Measurements from ENCODE around the gene KLK14. TPM values are rescaled to one million over a fixed set of nuclear protein-coding genes. Genes with fewer than 3 reads are reported as not detected.

KLK14 gene
- polyA plus RNA-seq, 1 donor (not counting 4 experiments of a cell fraction or from before 2014, with no cell fraction given), result 0.05 TPM

DNA sequence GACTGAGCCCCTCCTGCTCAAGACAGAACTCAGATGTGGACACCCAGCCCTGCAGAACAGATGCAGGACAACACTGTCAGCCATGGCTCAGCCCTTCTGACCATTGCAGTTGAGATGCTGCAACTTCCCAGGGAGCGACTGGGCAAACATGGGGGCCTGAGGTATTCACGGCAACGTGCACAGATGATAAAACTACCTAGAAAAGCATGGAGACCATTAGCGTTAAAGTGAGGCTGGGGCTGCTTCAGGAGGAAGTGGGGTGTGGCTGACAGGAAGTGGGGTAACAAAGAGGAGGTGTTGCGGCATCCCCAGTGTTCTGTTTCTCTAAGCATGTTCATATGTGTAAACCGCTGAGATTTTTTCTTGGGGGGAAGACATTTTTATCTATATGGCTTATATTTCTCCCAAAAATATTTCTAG lies 40.7 kb upstream of the KLK14 start:
- H3K9ac ChIP-seq (ENCODE audit: control insufficient read depth, extremely low read depth, insufficient read depth, low read length), result no peak overlapping the region
- no peaks in the 10 kb centered on the region for H3K27me3 ChIP-seq (ENCODE audit: control insufficient read depth, extremely low read depth, insufficient read depth, low read length)
- H3K36me3 ChIP-seq (ENCODE audit: control insufficient read depth in 2 of 2, extremely low read depth in 1 of 2, insufficient read depth in 2 of 2, low read length in 2 of 2), result no peaks in the 10 kb centered on the region
- no peak overlapping the region for H2AFZ ChIP-seq (ENCODE audit: control insufficient read depth, low read length)
- no peaks in the 10 kb centered on the region for H3K4me1 ChIP-seq (ENCODE audit: control insufficient read depth, extremely low read depth, insufficient read depth, low read length)
- dilution Hi-C loops (cut with MboI; ENCODE audit: extremely low pct_ligation_motif_present, low sequenced_read_pairs), result no loop called here
- H3K9me1 ChIP-seq (ENCODE audit: control insufficient read depth, extremely low read depth, insufficient read depth, low read length), result no peaks in the 10 kb centered on the region
- no peak overlapping the region for H3K4me2 ChIP-seq (ENCODE audit: control insufficient read depth, extremely low read depth, insufficient read depth, low read depth, low read length)
- no peak overlapping the region for H3K27ac ChIP-seq (ENCODE audit: control insufficient read depth, insufficient read depth, low read length)
- no peak for TF ChIP-seq EZH2 (IDR thresholded peaks at IDR 0.05; ENCODE audit: low read length)
- TF ChIP-seq, protein P1, sequence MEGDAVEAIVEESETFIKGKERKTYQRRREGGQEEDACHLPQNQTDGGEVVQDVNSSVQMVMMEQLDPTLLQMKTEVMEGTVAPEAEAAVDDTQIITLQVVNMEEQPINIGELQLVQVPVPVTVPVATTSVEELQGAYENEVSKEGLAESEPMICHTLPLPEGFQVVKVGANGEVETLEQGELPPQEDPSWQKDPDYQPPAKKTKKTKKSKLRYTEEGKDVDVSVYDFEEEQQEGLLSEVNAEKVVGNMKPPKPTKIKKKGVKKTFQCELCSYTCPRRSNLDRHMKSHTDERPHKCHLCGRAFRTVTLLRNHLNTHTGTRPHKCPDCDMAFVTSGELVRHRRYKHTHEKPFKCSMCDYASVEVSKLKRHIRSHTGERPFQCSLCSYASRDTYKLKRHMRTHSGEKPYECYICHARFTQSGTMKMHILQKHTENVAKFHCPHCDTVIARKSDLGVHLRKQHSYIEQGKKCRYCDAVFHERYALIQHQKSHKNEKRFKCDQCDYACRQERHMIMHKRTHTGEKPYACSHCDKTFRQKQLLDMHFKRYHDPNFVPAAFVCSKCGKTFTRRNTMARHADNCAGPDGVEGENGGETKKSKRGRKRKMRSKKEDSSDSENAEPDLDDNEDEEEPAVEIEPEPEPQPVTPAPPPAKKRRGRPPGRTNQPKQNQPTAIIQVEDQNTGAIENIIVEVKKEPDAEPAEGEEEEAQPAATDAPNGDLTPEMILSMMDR (optimal IDR thresholded peaks at IDR 0.05 in 1 of 3, IDR thresholded peaks at IDR 0.05 in 1 of 3, conservative IDR thresholded peaks at IDR 0.05 in 1 of 3; ENCODE audit: extremely low read depth in 1 of 3, insufficient read depth in 2 of 3, low read length in 3 of 3), result no peak
- H3K79me2 ChIP-seq (ENCODE audit: control insufficient read depth, insufficient read depth, low read length), result no peaks in the 10 kb centered on the region
- no peaks in the 10 kb centered on the region for H4K20me1 ChIP-seq (ENCODE audit: control insufficient read depth, extremely low read depth, insufficient read depth, low read length)
- FAIRE-seq, result no peak
- no peaks in the 10 kb centered on the region for H3K9me3 ChIP-seq (ENCODE audit: control insufficient read depth, low read depth, low read length)
- DNase-seq (ENCODE audit: low read depth, low spot score), result no peak
- no peak overlapping the region for H3K4me3 ChIP-seq (ENCODE audit: control insufficient read depth in 2 of 3, extremely low read depth in 1 of 3, insufficient read depth in 2 of 3, low read depth in 1 of 3, low read length in 3 of 3)

DNA sequence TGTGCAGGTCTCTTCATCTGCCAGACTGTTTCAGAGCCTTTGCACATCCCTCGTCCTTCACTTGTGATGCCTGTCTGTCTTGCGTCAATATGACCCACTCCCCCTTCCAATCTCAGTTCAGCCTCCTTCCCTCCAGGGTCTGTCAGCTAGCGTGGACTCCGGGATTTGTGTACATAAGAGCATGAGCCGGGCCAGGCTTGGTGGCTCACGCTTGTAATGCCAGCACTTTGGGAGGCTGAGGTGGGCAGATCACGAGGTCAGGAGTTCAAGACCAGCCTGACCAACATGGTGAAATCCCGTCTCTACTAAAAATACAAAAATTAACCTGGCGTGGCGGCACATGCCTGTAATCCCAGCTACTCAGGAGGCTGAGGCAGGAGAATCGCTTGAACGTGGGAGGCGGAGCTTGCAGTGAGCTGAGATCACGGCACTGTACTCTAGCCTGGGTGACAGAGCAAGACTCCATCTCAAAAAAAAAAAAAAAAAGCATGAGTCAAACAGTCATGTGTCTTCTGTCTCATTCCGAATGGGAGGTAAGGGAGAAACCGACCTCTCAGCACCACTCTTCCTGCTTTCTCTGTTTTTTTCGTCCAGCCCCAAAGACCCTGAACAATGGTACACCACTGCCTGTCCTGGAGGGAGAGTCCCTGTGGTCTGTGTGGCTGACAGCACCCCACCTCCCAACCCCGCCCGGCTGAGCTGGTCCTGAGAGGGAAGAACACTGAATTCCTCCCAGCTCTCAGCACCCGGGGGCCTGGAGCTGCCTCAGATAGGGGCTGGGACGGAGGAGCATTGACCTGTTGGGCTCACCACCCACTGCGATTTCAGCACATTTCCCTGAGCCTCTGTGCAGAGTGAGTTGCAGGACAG lies 39.7 kb upstream of the KLK14 start:
- DNase-seq (ENCODE audit: low read depth, low spot score), result no peak
- FAIRE-seq, result no peak
- no peaks in the 10 kb centered on the region for H3K27me3 ChIP-seq (ENCODE audit: control insufficient read depth, extremely low read depth, insufficient read depth, low read length)

More for the DNA sequence above, 39.7 kb upstream of the KLK14 start:
- Histone ChIP-seq H3K27ac (ENCODE audit: control insufficient read depth, insufficient read depth, low read length) (no peak overlapping the region), H3K4me2 (ENCODE audit: control insufficient read depth, extremely low read depth, insufficient read depth, low read depth, low read length) (no peak overlapping the region), H3K79me2 (ENCODE audit: control insufficient read depth, insufficient read depth, low read length) (no peaks in the 10 kb centered on the region), H3K9me1 (ENCODE audit: control insufficient read depth, extremely low read depth, insufficient read depth, low read length) (no peaks in the 10 kb centered on the region), H4K20me1 (ENCODE audit: control insufficient read depth, extremely low read depth, insufficient read depth, low read length) (no peaks in the 10 kb centered on the region), H3K4me1 (ENCODE audit: control insufficient read depth, extremely low read depth, insufficient read depth, low read length) (no peaks in the 10 kb centered on the region), H3K4me3 (ENCODE audit: control insufficient read depth in 2 of 3, extremely low read depth in 1 of 3, insufficient read depth in 2 of 3, low read depth in 1 of 3, low read length in 3 of 3) (no peak overlapping the region), H3K9me3 (ENCODE audit: control insufficient read depth, low read depth, low read length) (no peaks in the 10 kb centered on the region), H2AFZ (ENCODE audit: control insufficient read depth, low read length) (peak overlapping the region; percentile 26), H3K36me3 (ENCODE audit: control insufficient read depth in 2 of 2, extremely low read depth in 1 of 2, insufficient read depth in 2 of 2, low read length in 2 of 2) (no peaks in the 10 kb centered on the region), H3K9ac (ENCODE audit: control insufficient read depth, extremely low read depth, insufficient read depth, low read length) (no peak overlapping the region)
- dilution Hi-C loops (cut with MboI; ENCODE audit: extremely low pct_ligation_motif_present, low sequenced_read_pairs), result no loop called here
- TF ChIP-seq, protein P1 (optimal IDR thresholded peaks at IDR 0.05 in 1 of 3, IDR thresholded peaks at IDR 0.05 in 1 of 3, conservative IDR thresholded peaks at IDR 0.05 in 1 of 3; ENCODE audit: extremely low read depth in 1 of 3, insufficient read depth in 2 of 3, low read length in 3 of 3), result no peak
- TF ChIP-seq EZH2 (IDR thresholded peaks at IDR 0.05; ENCODE audit: low read length), result no peak
